ENCODE results near the gene TIAM1.

Gene TIAM1

DNA sequence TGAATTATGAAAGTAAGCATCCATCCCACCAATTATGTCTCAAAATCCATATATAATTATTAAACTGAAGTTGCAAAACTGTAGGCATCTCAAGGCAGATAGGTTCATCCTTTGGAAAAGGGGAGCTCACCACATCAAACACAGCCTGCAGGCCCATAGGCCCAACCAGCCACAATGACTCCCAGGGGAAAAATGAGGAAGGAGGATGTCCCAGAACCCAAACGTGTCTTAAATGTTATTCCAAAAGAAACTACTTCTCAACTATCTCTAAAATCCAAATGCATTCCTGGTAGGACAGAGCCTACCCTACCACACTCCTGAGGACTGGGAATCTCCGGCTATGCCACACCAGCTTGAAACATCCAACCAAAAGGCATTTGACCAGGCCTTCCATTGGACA lies 12.8 kb downstream of the TIAM1 start:
- DNase-seq: no peak

- no peak for DNase-seq
Observed at GRCh38 chr21:31330144-31330483, 13.9 kb downstream of the TIAM1 start.

DNA sequence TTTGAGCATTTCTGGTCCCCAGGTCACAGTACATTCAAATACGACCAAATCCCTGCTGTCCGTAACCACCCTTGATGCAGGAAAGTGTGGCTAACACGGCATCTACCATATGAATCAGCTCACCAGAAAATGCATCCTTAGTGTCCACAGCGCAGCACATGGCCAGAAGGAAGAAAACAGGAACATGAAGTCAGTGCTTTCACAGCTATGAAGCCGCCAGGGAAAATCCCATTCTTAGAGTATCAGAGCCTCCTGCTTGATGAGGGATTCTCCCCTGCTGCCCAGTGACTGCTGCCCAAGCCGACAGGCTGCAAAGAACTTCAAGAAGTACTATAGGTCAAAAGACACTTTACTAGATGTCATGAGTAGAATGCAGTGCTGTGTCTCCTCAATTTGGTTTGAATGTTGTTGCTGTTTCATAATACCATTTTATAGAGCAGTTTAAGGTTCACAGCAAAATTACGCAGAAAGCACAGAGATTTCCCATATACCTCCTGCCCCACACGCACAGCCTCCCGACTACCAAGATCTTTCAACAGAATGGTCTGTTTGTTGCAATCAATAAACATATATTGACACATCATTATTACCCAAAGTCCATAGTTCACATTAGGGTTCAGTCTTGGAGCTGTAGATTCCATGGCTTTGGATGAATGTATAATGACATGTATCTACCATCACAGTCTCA lies 14.5 kb downstream of the TIAM1 start:
- no peak for DNase-seq

GRCh38 chr21:31326522-31327242 lies 17.4 kb downstream of the TIAM1 start:
- no peak for DNase-seq

DNA sequence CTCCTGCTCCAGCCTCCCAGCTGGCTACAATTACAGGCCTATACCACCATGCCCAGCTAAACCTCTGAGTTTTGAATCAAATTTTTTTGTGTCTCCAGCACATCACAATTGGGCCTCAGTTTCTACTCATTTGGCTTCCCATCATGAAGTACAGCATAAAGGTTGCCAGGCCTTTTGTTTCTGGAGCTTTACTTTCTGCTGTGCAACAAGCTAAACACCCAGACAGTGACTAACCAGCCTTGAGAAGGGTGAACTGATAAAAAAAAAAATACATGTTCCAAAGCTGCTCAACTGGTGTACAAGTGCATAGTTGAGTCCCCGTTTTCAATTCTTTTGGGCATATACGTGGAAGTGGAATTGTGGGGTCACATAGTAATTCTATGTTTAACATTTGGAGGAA lies 25.1 kb downstream of the TIAM1 start:
- DNase-seq: no peak

GRCh38 chr21:31317688-31318087 lies 26.4 kb downstream of the TIAM1 start:
- no peak for DNase-seq

GRCh38 chr21:31316488-31317169 lies 27.4 kb downstream of the TIAM1 start:
- no peak for DNase-seq

DNA sequence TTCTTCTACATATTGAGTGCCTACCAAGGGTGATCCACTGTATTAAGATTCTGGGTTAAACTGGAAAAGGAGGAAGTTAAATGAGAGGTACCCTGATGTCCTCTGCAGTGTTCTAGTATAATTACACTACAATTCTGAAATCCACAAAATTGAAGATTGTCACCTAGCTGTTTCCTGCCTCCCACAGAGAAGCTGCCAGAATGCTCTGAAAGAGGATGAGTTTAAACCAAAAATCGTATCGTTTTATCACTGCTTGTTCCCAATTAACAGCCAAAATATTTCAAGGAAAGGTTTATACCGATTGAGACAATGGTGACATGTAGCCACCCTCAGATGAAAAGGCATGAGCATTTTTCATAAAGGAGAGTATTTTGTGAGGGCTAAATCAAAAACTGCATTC lies 28.0 kb downstream of the TIAM1 start:
- DNase-seq: no peak

DNA sequence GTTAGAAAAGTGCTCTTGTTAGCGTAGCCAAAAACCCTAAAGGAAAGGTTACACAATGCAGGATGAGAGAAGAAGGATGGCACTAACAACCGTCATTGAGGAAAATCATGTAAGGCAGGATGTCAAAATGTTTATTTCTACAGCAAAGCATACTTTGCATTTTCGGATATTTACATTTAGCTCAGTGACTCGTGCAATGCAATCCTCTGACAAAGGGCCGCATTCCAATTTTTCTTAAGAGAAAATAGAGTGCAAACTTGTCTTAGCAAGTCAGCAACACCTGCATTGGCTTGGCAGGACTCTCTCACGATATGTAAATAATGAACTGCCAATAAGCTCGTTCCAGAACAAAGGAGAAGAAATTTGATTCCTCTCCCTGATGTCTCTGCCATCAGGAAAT lies 33.3 kb downstream of the TIAM1 start:
- peak; percentile 84 for DNase-seq

DNA sequence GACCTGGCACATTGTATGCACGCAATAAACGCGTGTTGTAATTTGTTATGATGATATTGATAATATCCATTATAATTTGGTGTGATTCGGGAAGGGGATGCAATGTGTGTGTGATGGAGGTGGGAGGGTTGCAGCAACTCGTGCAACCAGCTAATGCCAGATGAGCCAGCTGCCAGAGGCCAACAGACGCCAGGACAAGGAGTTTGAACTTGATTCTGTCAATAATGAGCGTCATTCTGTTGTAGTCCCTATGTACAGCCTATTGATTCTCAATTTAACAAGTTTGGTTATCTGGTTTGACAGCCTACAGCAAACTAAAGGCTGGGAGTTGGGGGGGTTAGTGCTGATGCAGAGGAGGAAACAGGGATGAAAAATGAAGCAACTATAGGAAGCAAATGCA lies 35.5 kb downstream of the TIAM1 start:
- DNase-seq: no peak

GRCh38 chr21:31305888-31306287 lies 38.2 kb downstream of the TIAM1 start:
- no peak for DNase-seq

DNA sequence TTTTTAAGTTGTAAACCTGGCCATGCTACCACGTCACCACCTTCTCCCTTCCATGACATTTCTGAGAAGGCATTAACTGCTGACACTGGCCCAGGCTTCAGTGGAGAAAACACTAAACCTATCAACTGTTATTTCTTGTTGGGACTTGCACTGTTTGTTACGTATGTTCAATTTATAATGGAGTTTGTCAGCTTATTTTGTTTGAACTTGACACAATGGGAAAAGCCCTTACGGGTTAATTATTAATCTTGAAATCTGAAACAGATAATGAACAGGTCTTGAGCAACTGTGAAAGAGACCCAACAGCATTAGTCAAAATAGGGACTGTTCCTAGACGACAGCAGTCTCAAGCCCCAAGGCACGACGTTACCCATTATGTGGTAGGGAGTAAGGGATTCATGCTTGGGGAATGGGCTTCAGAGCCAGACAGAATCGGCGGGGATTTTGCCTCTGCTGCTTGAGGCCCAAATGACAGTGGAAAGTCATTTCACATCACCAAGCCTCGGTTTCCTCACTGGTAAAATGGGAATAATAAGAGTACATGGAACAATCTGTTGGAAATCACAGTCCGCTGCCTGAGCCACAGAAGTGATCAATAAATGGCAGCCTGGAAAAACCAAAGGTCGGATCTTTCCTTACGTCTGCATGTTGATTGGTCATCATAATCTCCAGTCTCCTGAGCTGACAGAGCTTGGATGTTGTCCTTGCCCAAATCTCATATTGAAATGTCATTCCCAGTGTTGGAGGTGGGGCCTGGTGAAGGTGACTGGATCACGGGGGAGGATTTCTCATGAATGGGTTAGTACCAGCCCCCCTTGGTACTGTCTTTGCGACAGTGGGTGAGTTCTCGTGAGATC lies 44.5 kb downstream of the TIAM1 start:
- no peak for DNase-seq

GRCh38 chr21:31298618-31299269 lies 45.3 kb downstream of the TIAM1 start:
- no peak for DNase-seq

DNA sequence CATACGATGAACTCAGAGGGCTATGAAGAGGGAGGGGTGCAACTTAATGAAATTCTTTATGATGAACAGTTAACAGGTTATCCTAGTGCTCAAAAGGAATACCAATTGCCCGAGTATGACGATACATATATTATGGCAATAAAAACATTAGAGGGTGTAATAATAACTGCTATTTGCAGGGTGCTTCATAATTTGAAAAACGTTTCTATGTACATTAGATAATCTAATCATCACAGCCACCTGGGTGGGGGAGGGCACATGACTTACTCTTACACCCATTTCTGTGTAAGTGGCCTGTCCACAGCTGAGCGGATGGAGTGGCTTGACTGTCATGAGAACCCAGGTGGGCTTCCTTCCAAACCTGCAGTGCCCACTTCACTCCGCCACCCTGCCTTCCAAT lies 46.3 kb downstream of the TIAM1 start:
- DNase-seq: no peak

GRCh38 chr21:31295676-31296075 lies 48.4 kb downstream of the TIAM1 start:
- DNase-seq: no peak

DNA sequence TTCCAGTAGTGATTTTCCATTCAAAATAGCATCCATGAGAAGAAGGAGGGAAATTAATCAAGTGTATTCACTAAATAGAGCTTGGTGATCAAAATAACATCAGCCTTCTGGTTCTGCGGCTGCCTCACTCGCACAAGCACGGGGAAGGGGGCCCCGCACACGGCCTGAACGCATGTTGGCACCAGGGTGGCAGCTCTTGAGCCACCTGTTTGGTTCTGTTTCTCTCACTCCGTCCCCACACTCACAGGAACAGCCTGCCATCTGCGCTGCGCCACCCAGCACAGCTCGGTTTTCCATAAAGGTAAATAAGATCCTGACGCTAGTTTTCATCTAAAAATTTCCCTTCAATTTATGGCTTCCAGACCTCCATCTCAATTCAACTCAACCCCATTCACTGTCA lies 49.4 kb downstream of the TIAM1 start:
- no peak for DNase-seq

DNA sequence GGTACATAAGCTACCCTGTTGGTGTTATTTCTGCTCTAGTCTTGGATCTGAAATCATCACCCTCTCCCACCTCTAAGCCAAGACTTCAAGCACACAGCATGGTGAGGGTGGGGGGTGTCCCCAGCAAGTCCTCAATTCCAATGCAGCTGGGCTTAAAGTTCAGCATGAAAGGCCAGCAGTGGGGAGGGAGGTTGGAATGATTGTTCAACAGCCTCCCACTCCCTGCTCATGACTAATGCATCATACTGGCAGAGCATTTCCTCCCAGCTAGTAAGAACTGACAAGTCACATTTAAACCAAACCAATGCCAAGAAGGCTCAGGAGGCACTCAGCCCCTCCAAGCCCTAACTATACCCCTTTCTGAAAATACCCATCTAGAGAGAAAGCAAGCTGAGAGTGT lies 50.1 kb downstream of the TIAM1 start:
- DNase-seq: no peak

DNA sequence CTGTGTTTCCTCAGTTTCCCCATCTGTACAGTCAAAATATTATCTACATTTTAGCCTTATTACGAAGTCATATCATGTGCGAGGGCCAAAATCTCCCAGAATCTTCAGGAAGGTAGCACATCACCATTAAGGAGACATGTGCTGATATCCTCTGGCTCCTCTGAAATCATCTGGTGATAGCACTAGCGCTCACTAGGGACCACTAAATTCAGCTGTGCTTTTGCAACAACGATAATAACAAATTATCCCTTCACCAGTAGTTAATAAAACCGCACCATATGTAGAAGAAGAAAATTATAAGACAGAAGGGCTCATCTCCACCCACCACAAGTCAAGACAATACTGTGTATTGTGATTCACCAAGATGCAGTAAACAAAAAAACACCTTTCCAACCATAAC lies 53.3 kb downstream of the TIAM1 start:
- no peak for DNase-seq

GRCh38 chr21:31289702-31290101 lies 54.4 kb downstream of the TIAM1 start:
- no peak for DNase-seq

DNA sequence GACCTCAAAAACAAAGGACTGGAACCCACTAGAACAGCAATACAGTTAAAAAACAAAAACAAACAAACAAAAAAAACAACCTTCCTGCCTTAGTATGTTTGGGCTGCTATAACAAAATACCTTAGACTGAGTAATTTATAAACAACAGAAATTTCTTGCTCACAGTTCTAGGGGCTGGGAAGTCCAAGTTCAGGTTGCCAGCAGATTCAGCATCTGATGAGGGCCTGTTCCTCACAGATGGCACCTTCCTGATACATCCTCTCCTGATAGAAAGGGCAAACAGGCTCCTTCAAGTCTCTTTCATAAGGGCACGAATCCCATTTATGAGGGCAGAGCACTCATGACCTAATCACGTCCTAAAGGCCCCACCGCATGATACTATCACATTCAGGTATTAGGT lies 55.9 kb downstream of the TIAM1 start:
- no peak for DNase-seq

- DNase-seq: no peak
Observed at GRCh38 chr21:31287201-31287600, 56.9 kb downstream of the TIAM1 start.

DNA sequence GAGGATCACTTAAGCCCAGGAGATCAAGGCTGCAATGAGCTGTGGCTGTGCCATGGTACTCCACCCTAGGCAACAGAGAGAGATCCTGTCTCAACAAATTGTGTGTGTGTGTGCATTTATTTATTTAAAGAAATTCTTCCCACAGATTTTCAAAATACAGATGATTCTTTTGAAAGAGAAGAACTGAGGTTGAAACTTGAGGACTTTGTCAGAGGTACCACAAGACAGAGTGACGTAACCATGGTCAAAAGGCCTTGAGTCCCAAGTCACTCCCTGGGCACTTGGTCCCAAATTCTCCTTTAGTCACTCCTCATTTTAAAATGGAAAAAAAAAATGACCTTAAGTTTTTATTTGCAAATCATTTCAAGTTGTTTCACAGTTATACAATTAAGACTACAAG lies 57.4 kb downstream of the TIAM1 start:
- no peak for DNase-seq

Measured in NCI-H510A treated with DMSO at 0.1 percent for 48 hours (cell line).